HL-60 (cell line): ENCODE results near the gene RPRD1B.

Experiments
- CTCF ChIP-seq: IDR thresholded peaks from one replicate; pipeline ENCODE4 v1.5.1; 2011; ENCODE audit warnings: low read length, control low read depth, inconsistent platforms; ENCODE audit not compliant: insufficient read depth
- GABPA ChIP-seq: IDR thresholded peaks from 2 replicates; pipeline ENCODE4 v1.6.1; 2012; ENCODE audit warnings: low read depth
- POLR2AphosphoS5 ChIP-seq: IDR thresholded peaks from 2 replicates; pipeline ENCODE4 v1.6.1; 2012; ENCODE audit warnings: low read depth
- REST ChIP-seq: IDR thresholded peaks from 2 replicates; pipeline ENCODE4 v1.6.1; 2012; ENCODE audit warnings: low read depth; ENCODE audit not compliant: insufficient replicate concordance

GRCh38 chr20:38018385-38018784, 15.2 kb upstream of the RPRD1B start:
- TF ChIP-seq CTCF (no peak), POLR2AphosphoS5 (no peak), REST (no peak), GABPA (no peak)
